ENCODE results near the gene DERL2. TPM values are rescaled to one million over a fixed set of nuclear protein-coding genes. Genes with fewer than 3 reads are reported as not detected.

DERL2 gene
- total RNA-seq, 1 donor from 2014 or later, result 83.4 TPM

GRCh38 chr17:5531085-5531418, 45.1 kb upstream of the DERL2 start:
- H3K9me3 Mint-ChIP-seq (ENCODE audit: unreplicated experiment), result no peaks in the 10 kb centered on the region
- no peak overlapping the region for H3K27ac Mint-ChIP-seq (ENCODE audit: unreplicated experiment)
- no peaks in the 10 kb centered on the region for H3K36me3 Mint-ChIP-seq (ENCODE audit: low read depth, unreplicated experiment)
- no peak overlapping the region for H3K4me3 Mint-ChIP-seq (ENCODE audit: unreplicated experiment)
- DNase-seq (ENCODE audit: low spot score), result no peak
- peaks cover 5% of the 10 kb centered on the region for H3K27me3 Mint-ChIP-seq (ENCODE audit: unreplicated experiment)
- no peaks in the 10 kb centered on the region for H3K4me1 Mint-ChIP-seq (ENCODE audit: unreplicated experiment)
- TF ChIP-seq CTCF (IDR thresholded peaks at IDR 0.05; ENCODE audit: unreplicated experiment), result no peak

DNA sequence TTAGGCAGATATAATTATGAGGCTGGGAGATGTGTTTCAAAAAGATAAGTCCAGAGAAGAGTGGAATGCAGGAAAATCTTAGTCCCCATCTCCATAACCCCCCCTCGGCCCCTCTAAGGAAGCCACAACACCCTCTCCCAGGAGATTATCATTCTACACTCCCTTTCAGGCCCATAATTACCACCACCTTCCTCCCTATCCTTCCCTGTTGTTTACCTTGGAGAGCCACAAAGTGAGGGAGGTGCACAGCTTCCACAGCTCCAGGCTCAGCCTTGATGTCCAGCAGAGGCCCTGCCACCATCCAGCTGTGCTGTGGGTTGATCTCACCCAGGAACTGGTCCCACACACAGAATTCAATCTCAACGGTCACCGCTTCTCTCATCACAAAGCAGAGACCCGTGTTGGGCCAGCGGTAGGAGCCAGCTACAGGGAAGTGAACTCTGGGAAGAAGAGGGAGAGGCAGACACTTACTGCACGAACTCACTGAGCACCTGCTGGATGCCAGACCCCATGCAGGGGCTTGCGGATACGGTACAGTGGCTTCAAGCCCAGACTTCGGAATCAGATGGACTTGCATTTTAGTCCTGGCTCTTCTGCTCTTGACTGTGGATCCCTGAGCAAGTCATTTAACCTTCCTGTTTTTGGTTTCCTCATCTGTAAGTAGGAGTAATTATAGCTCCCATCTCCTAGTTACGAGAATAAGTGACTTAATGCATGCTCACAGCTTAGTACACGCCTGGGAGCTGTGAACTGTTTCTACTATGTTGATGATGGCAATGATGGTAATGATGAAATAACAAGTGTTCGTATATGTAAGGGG, 44.5 kb upstream of the DERL2 start:
- H3K4me3 Mint-ChIP-seq (ENCODE audit: unreplicated experiment), result no peak overlapping the region
- no peaks in the 10 kb centered on the region for H3K4me1 Mint-ChIP-seq (ENCODE audit: unreplicated experiment)
- no peak overlapping the region for H3K27ac Mint-ChIP-seq (ENCODE audit: unreplicated experiment)
- H3K27me3 Mint-ChIP-seq (ENCODE audit: unreplicated experiment), result peaks cover 4% of the 10 kb centered on the region
- H3K9me3 Mint-ChIP-seq (ENCODE audit: unreplicated experiment), result no peaks in the 10 kb centered on the region
- H3K36me3 Mint-ChIP-seq (ENCODE audit: low read depth, unreplicated experiment), result no peaks in the 10 kb centered on the region
- TF ChIP-seq CTCF (IDR thresholded peaks at IDR 0.05; ENCODE audit: unreplicated experiment), result no peak
- DNase-seq (ENCODE audit: low spot score), result no peak

DNA sequence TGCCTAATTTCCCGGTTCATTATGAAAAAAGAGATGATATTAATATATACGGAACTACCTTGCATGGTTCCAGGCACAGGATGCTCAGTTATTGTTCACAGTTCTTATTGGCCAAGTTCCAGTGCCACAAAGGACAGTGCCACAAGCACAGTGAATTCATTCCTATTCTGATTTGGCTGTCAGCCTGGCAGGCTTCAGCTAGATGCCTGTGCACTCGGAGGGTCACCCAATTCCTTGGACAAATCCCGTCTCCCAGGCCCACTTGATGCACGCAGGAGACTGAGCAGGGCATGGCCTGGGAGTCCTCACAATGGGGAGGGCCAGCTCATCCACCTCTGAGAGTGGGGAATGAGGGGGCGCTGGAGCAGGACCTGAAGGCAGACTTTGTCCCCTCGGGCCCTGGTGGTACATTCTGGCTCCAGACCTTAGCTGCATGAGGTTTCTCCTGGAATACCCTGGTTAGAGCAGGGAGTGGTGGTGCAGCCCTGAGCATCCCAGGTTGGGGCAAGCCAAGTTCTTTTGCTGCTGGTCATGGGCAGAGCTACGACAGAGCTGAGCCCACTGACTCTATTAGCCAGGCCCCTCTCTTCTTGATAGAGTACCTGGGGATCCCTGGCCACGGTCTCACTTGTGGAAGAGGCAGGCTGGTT, 41.7 kb upstream of the DERL2 start:
- DNase-seq (ENCODE audit: low spot score), result no peak
- H3K4me3 Mint-ChIP-seq (ENCODE audit: unreplicated experiment), result no peak overlapping the region
- TF ChIP-seq CTCF (IDR thresholded peaks at IDR 0.05; ENCODE audit: unreplicated experiment), result no peak
- no peak overlapping the region for H3K27ac Mint-ChIP-seq (ENCODE audit: unreplicated experiment)
- H3K27me3 Mint-ChIP-seq (ENCODE audit: unreplicated experiment), result no peaks in the 10 kb centered on the region
- no peaks in the 10 kb centered on the region for H3K36me3 Mint-ChIP-seq (ENCODE audit: low read depth, unreplicated experiment)
- H3K9me3 Mint-ChIP-seq (ENCODE audit: unreplicated experiment), result no peaks in the 10 kb centered on the region
- no peaks in the 10 kb centered on the region for H3K4me1 Mint-ChIP-seq (ENCODE audit: unreplicated experiment)

DNA sequence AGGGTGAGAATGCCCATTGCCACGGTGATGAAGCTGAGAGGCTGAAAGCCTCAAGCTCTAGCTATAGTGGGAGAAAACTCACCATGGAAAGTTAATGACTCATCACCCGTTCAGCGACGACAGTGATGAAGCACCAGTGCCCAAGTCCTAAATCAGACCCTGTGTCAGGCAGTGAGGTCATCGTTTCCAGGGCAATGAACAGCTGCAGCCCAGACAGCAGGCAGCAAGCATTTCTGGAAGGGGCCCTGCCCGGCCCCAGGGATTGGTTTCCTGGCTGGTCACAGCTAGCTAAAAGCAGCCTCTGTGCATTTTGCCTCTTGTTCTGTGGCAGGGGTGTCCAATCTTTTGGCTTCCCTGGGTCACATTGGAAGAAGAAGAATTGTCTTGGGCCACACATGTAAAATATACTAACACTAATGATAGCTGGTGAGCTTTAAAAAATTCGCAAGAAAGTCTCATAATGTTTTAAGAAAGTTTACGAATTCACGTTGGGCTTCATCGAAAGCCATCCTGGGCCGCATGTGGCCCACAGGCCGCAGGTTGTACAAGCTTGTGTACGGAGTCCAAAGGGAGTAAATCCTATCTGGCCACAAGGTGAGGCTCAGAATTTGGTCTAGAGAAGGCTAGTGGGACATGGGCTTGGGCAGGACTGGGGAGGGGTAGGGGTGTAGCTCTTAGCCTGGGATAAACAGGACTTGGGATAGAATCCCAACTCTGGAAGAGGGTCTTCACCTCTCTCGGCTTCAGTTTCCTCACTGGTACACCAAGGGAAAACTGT, 41.0 kb upstream of the DERL2 start:
- H3K4me3 Mint-ChIP-seq (ENCODE audit: unreplicated experiment), result no peak overlapping the region
- H3K36me3 Mint-ChIP-seq (ENCODE audit: low read depth, unreplicated experiment), result no peaks in the 10 kb centered on the region
- H3K27me3 Mint-ChIP-seq (ENCODE audit: unreplicated experiment), result no peaks in the 10 kb centered on the region
- no peak for TF ChIP-seq CTCF (IDR thresholded peaks at IDR 0.05; ENCODE audit: unreplicated experiment)
- DNase-seq (ENCODE audit: low spot score), result peak; percentile 27
- no peaks in the 10 kb centered on the region for H3K4me1 Mint-ChIP-seq (ENCODE audit: unreplicated experiment)
- peak overlapping the region; percentile 49 for H3K27ac Mint-ChIP-seq (ENCODE audit: unreplicated experiment)
- no peaks in the 10 kb centered on the region for H3K9me3 Mint-ChIP-seq (ENCODE audit: unreplicated experiment)
